ENCODE measurements around the gene PLEKHB2. TPM values are rescaled to one million over a fixed set of nuclear protein-coding genes. Genes with fewer than 3 reads are reported as not detected.

Gene PLEKHB2
- total and polyA plus RNA-seq, 9 of the 15 experiments (the other 6 are each of a cell fraction or from before 2014, with no cell fraction given) = 41.3 to 71.5 (median 50.2) TPM

GRCh38 chr2:131093006-131093695 lies 12.0 kb upstream of the PLEKHB2 start, which contains the start of gene FAM168B (continued):
- TF ChIP-seq ILF3 (IDR thresholded peaks at IDR 0.05; ENCODE audit: borderline replicate concordance) (peak; percentile 81; the same call in 1 of the 2 replicates), ZNF197 (CRISPR knock-in tag; IDR thresholded peaks at IDR 0.05; ENCODE audit: low read depth) (peak; percentile 95), GTF2E2 (tag; IDR thresholded peaks at IDR 0.05) (peak; percentile 80; the same call in 1 of the 2 replicates), ZKSCAN8 (CRISPR knock-in tag; IDR thresholded peaks at IDR 0.05) (no peak), YY1 (IDR thresholded peaks at IDR 0.05; ENCODE audit: borderline replicate concordance in 1 of 3, control insufficient read depth in 1 of 3, extremely low read depth in 1 of 3, insufficient read depth in 3 of 3, insufficient read length in 1 of 3, insufficient replicate concordance in 2 of 3, low read depth in 1 of 3, low read length in 2 of 3) (peak in 2 of 3 experiments; percentile 4 to 41), MAFF (IDR thresholded peaks at IDR 0.05; ENCODE audit: low read length) (no peak), IRF1 (CRISPR knock-in tag; IDR thresholded peaks at IDR 0.05; ENCODE audit: borderline replicate concordance) (no peak), NR2F6 (CRISPR knock-in tag; IDR thresholded peaks at IDR 0.05) (no peak), PURB (CRISPR knock-in tag; IDR thresholded peaks at IDR 0.05; ENCODE audit: low read depth) (no peak), ZNF274 (IDR thresholded peaks at IDR 0.05; ENCODE audit: borderline replicate concordance, low read depth, low read length) (no peak), POLR2A (conservative IDR thresholded peaks at IDR 0.05) (peak; percentile 85), RBFOX2 (IDR thresholded peaks at IDR 0.05; ENCODE audit: low read depth, low read length) (peak; percentile 96), ETV5 (CRISPR knock-in tag; IDR thresholded peaks at IDR 0.05; ENCODE audit: low read depth) (peak; percentile 44; the same call in 1 of the 2 replicates), POLR2G (IDR thresholded peaks at IDR 0.05; ENCODE audit: low read depth, low read length) (peak; percentile 96), CGGBP1 (CRISPR knock-in tag; IDR thresholded peaks at IDR 0.05) (no peak), DLX4 (CRISPR knock-in tag; IDR thresholded peaks at IDR 0.05) (no peak), CBFB (CRISPR knock-in tag; IDR thresholded peaks at IDR 0.05) (no peak), ARID1B (IDR thresholded peaks at IDR 0.05) (no peak), ZNF511 (CRISPR knock-in tag; IDR thresholded peaks at IDR 0.05) (peak; percentile 74; the same call in 1 of the 2 replicates), HNRNPK (IDR thresholded peaks at IDR 0.05; ENCODE audit: low read depth, low read length, poor library complexity, severe bottlenecking) (peak; percentile 32), ZBTB1 (CRISPR knock-in tag; IDR thresholded peaks at IDR 0.05; ENCODE audit: borderline replicate concordance, low read depth) (peak; percentile 99), ATF6 (CRISPR knock-in tag; IDR thresholded peaks at IDR 0.05) (peak; percentile 69; the same call in 1 of the 2 replicates), ZSCAN32 (CRISPR knock-in tag; IDR thresholded peaks at IDR 0.05) (no peak), GABPB1 (CRISPR knock-in tag; IDR thresholded peaks at IDR 0.05) (no peak)
